Endothelial cell of umbilical vein (primary cell): Measurements from ENCODE around the gene BLVRA. TPM values are rescaled to one million over a fixed set of nuclear protein-coding genes. Genes with fewer than 3 reads are reported as not detected.

Experiments used
- BruUV-seq: library from RNA; stranded (reverse); fragments of 400-500 nt; replicated peaks from 2 replicates; lab custom pipeline; 2021; lab: Mats Ljungman, UMichigan
- CTCF ChIA-PET: fragments of 300-600, 350-600 bp; sonication (Branson Sonifier 250); formaldehyde crosslinking; loops from one replicate; lab custom pipeline; 2021; ENCODE audit warnings: antibody characterized with exemption, inconsistent platforms; lab: Charles Lee
- POLR2A ChIA-PET: fragments of 300-600, 350-600 bp; sonication (Branson Sonifier 250); formaldehyde crosslinking; loops from one replicate; lab custom pipeline; 2021; ENCODE audit warnings: antibody characterized with exemption, inconsistent platforms; lab: Charles Lee
- DNase-seq: peaks from one replicate; pipeline ENCODE4 v3.0.0-alpha.2; 2011; ENCODE audit warnings: low read depth, low spot score
- FAIRE-seq: peaks from 2 replicates; lab custom pipeline; 2011; peaks lifted over from hg19 to GRCh38; lab: Jason Lieb, UNC
- H2AFZ ChIP-seq: 2 replicates; pipeline ENCODE4 v1.6.0; 2012; ENCODE audit warnings: low read depth, low read length, control low read depth, inconsistent platforms
- H3K27ac ChIP-seq: 2 replicates; pipeline ENCODE4 v1.5.1; 2011; ENCODE audit warnings: low read depth, mild to moderate bottlenecking, control low read depth, low read length, moderate library complexity; ENCODE audit not compliant: insufficient read depth
- H3K27me3 ChIP-seq, 2 experiments: 2 replicates each; pipeline versions ENCODE4 v1.6.0 to v1.6.1; 2011; ENCODE audit warnings: low read length in 2 of 2, mixed read lengths in 1 of 2; ENCODE audit not compliant: control insufficient read depth in 2 of 2, insufficient read depth in 2 of 2
- H3K36me3 ChIP-seq, 2 experiments: 2 replicates in 1 of 2; 3 replicates in 1 of 2; pipeline ENCODE4 v1.5.1; 2011; ENCODE audit warnings: low read length in 2 of 2, mild to moderate bottlenecking in 1 of 2, moderate library complexity in 1 of 2; ENCODE audit not compliant: control insufficient read depth in 2 of 2, insufficient read depth in 2 of 2; ENCODE audit errors: extremely low read depth in 1 of 2
- H3K4me1 ChIP-seq: 3 replicates; pipeline ENCODE4 v1.5.1; 2011; ENCODE audit warnings: mild to moderate bottlenecking, low read length; ENCODE audit not compliant: control insufficient read depth, insufficient read depth; ENCODE audit errors: extremely low read depth
- H3K4me2 ChIP-seq: 2 replicates; pipeline ENCODE4 v1.6.1; 2011; ENCODE audit warnings: low read length, control low read depth, mixed read lengths; ENCODE audit not compliant: insufficient read depth
- H3K4me3 ChIP-seq, 3 experiments: fragments of 200-600 bp in 1 of 3; sonication (generic), shearing (Covaris generic) in 1 of 3; replicated peaks in 1 of 3; 2 replicates each; pipeline ENCODE4 v1.5.1; 2011 to 2016; ENCODE audit warnings: control low read depth in 3 of 3, low read length in 3 of 3, mild to moderate bottlenecking in 2 of 3, inconsistent platforms in 1 of 3, low read depth in 1 of 3, moderate library complexity in 1 of 3; ENCODE audit not compliant: insufficient read depth in 1 of 3
- H3K79me2 ChIP-seq: 2 replicates; pipeline ENCODE4 v1.6.0; 2012; ENCODE audit warnings: low read length, inconsistent platforms; ENCODE audit not compliant: control insufficient read depth, insufficient read depth
- H3K9ac ChIP-seq: replicated peaks from 2 replicates; pipeline ENCODE3; 2011; ENCODE audit warnings: low read length, control low read depth; ENCODE audit not compliant: insufficient read depth; ENCODE audit errors: extremely low read depth
- H3K9me1 ChIP-seq: replicated peaks from 3 replicates; pipeline ENCODE4 v1.6.0; 2011; ENCODE audit warnings: mild to moderate bottlenecking, low read length; ENCODE audit not compliant: control insufficient read depth, insufficient read depth; ENCODE audit errors: extremely low read depth
- H3K9me3 ChIP-seq: replicated peaks from 2 replicates; pipeline ENCODE4 v1.5.1; 2012; ENCODE audit warnings: low read length, inconsistent platforms; ENCODE audit not compliant: control insufficient read depth, insufficient read depth
- H4K20me1 ChIP-seq: replicated peaks from 2 replicates; pipeline ENCODE3; 2011; ENCODE audit warnings: mild to moderate bottlenecking, low read length; ENCODE audit not compliant: control insufficient read depth, insufficient read depth; ENCODE audit errors: extremely low read depth
- EZH2 ChIP-seq: IDR thresholded peaks from 2 replicates; pipeline ENCODE4 v1.6.1; 2012; ENCODE audit warnings: borderline replicate concordance, low read depth, mild to moderate bottlenecking, moderate library complexity, low read length, inconsistent platforms; ENCODE audit not compliant: severe bottlenecking
- FOS ChIP-seq: IDR thresholded peaks from 2 replicates; pipeline ENCODE4 v1.6.1; 2011; ENCODE audit warnings: mild to moderate bottlenecking, low read length, moderate library complexity, borderline replicate concordance; ENCODE audit not compliant: insufficient read depth
- GATA2 ChIP-seq: IDR thresholded peaks from 2 replicates; pipeline ENCODE4 v1.7.0; 2011; ENCODE audit warnings: low read depth, mild to moderate bottlenecking, moderate library complexity, mixed read lengths, low read length; ENCODE audit not compliant: insufficient read length, insufficient read depth
- JUN ChIP-seq: IDR thresholded peaks from 2 replicates; pipeline ENCODE4 v1.6.1; 2011; ENCODE audit warnings: borderline replicate concordance, low read depth; ENCODE audit not compliant: insufficient read length, insufficient read depth
- MYC ChIP-seq: IDR thresholded peaks from one replicate; pipeline ENCODE4 v1.6.1; 2011; ENCODE audit warnings: mild to moderate bottlenecking, low read depth, low read length
- POLR2A ChIP-seq: IDR thresholded peaks from 2 replicates; pipeline ENCODE4 v1.6.1; 2012; ENCODE audit warnings: low read depth, mild to moderate bottlenecking, control low read depth, low read length
- POLR2AphosphoS5 ChIP-seq: IDR thresholded peaks from 2 replicates; pipeline ENCODE4 v1.6.1; 2012; ENCODE audit warnings: low read depth, mild to moderate bottlenecking, control low read depth, low read length, moderate library complexity; ENCODE audit not compliant: insufficient read depth
- dilution Hi-C: fragments of 300-500 bp; cut with MboI; formaldehyde crosslinking; loops from one replicate; pipeline ENCODE4 v1.15.0; 2019; ENCODE audit warnings: low sequenced_read_pairs; ENCODE audit not compliant: extremely low pct_ligation_motif_present
- intact Hi-C: fragments of 100-400 bp; cut with micrococcal nuclease; formaldehyde crosslinking; loops from one replicate; pipeline ENCODE4 v1.10.0; 2022
- polyA plus RNA-seq, 4 experiments: library from polyadenylated mRNA; depleted of rRNA in 3 of 4; stranded (reverse) in 3 of 4; unstranded in 1 of 4; fragments of >200 nt; gene quantifications; 2 replicates each; pipeline versions ENCODE4 v1.2.1 to v1.2.3, GENCODE V29; 2011 to 2012; ENCODE audit warnings: missing spikeins in 1 of 4
- total RNA-seq: library from RNA; stranded (reverse); gene quantifications from 2 replicates; pipeline ENCODE4 v1.2.3, GENCODE V29; 2021
- TF ChIP-seq, protein P1 (sequence below): IDR thresholded peaks from 2 replicates; pipeline ENCODE4 v1.6.1; 2011; ENCODE audit not compliant: insufficient read depth, insufficient read length
- TF ChIP-seq, protein P2 (sequence below), 2 donors: IDR thresholded peaks; 1 replicate in 1 of 2; 2 replicates in 1 of 2; pipeline ENCODE4 v1.5.1; 2011; ENCODE audit warnings: low read length in 2 of 2, mild to moderate bottlenecking in 2 of 2, moderate library complexity in 2 of 2, control low read depth in 1 of 2, inconsistent platforms in 1 of 2, low read depth in 1 of 2; ENCODE audit not compliant: insufficient read depth in 1 of 2; ENCODE audit errors: extremely low read depth in 1 of 2

The BLVRA gene
- total and polyA plus RNA-seq, 2 donors (not counting 3 experiments of a cell fraction or from before 2014, with no cell fraction given), result 24.0 to 34.5 TPM

DNA sequence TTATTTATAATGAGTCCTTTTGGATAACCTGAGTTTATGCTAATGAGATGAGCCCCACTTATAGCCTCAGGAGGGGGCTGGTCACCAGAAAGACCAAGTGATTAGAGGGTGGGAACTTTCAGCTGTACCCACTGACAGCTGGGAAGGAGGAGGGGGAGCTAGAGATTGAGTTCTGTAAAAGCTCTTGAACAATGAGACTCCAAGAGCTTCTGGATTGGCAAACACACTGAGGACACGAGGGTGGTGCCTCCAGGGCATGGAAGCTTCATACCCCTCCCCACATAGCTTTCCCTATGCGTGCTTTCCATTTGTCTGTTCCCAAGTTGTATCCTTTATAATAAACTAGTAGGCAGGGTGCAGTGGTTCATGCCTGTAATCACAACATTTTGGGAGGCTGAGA, 90.6 kb downstream of the BLVRA start:
- no peak overlapping the region for H3K27ac ChIP-seq
- no peak overlapping the region for H2AFZ ChIP-seq
- BruUV-seq, result no TSS peak
- no peak overlapping the region for H3K4me2 ChIP-seq
- intact Hi-C loops, result no loop called here
- no peak for DNase-seq
- H3K4me1 ChIP-seq, result no peaks in the 10 kb centered on the region
- POLR2A ChIA-PET, result no interaction called here
- H3K79me2 ChIP-seq, result no peaks in the 10 kb centered on the region
- H3K9ac ChIP-seq, result no peak overlapping the region
- H3K4me3 ChIP-seq, result no peak overlapping the region
- H3K36me3 ChIP-seq, result no peaks in the 10 kb centered on the region
- FAIRE-seq, result no peak
- dilution Hi-C loops, result no loop called here
- H4K20me1 ChIP-seq, result no peaks in the 10 kb centered on the region
- H3K9me1 ChIP-seq, result no peaks in the 10 kb centered on the region
- H3K27me3 ChIP-seq, result peaks cover 6 to 7% of the 10 kb centered on the region in 2 experiments
- CTCF ChIA-PET, result interaction anchor here (0.8 to 1.9 kb wide), 5 partner anchors 9 to 266 kb away, joined by 3 to 9 read pairs (median 3); partner anchors contain the start of gene STK17A
- TF ChIP-seq, protein P1, sequence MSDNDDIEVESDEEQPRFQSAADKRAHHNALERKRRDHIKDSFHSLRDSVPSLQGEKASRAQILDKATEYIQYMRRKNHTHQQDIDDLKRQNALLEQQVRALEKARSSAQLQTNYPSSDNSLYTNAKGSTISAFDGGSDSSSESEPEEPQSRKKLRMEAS, result no peak
- no peak for TF ChIP-seq EZH2
- no peak for TF ChIP-seq JUN
- TF ChIP-seq POLR2AphosphoS5, result no peak
- no peak for TF ChIP-seq FOS
- no peak for TF ChIP-seq GATA2
- no peak for TF ChIP-seq POLR2A
- no peak for TF ChIP-seq MYC
- TF ChIP-seq, protein P2, sequence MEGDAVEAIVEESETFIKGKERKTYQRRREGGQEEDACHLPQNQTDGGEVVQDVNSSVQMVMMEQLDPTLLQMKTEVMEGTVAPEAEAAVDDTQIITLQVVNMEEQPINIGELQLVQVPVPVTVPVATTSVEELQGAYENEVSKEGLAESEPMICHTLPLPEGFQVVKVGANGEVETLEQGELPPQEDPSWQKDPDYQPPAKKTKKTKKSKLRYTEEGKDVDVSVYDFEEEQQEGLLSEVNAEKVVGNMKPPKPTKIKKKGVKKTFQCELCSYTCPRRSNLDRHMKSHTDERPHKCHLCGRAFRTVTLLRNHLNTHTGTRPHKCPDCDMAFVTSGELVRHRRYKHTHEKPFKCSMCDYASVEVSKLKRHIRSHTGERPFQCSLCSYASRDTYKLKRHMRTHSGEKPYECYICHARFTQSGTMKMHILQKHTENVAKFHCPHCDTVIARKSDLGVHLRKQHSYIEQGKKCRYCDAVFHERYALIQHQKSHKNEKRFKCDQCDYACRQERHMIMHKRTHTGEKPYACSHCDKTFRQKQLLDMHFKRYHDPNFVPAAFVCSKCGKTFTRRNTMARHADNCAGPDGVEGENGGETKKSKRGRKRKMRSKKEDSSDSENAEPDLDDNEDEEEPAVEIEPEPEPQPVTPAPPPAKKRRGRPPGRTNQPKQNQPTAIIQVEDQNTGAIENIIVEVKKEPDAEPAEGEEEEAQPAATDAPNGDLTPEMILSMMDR (IDR thresholded peaks at IDR 0.05; ENCODE audit: extremely low read depth in 1 of 2, insufficient read depth in 1 of 2, low read depth in 1 of 2, low read length in 2 of 2), result no peak
- H3K9me3 ChIP-seq, result no peaks in the 10 kb centered on the region
